KOPT-K1 (cell line): Measurements from ENCODE around the gene TOLLIP.

Experiments
- H3K27ac ChIP-seq: fragments of 200-600 bp; sonication (generic); 2 replicates; pipeline ENCODE4 v1.5.1; 2016; ENCODE audit warnings: antibody characterized with exemption, mild to moderate bottlenecking, low read depth, low read length; ENCODE audit not compliant: poor library complexity, severe bottlenecking
- H3K36me3 ChIP-seq: fragments of 200-600 bp; sonication (generic); 2 replicates; pipeline ENCODE4 v1.5.1; 2017; ENCODE audit warnings: antibody characterized with exemption, mild to moderate bottlenecking, low read length, moderate library complexity; ENCODE audit not compliant: insufficient read depth
- H3K9me3 ChIP-seq: fragments of 200-600 bp; sonication (generic); 2 replicates; pipeline ENCODE4 v1.5.1; 2017; ENCODE audit warnings: antibody characterized with exemption, low read length, mild to moderate bottlenecking; ENCODE audit not compliant: insufficient read depth, poor library complexity, severe bottlenecking

The TOLLIP gene

DNA sequence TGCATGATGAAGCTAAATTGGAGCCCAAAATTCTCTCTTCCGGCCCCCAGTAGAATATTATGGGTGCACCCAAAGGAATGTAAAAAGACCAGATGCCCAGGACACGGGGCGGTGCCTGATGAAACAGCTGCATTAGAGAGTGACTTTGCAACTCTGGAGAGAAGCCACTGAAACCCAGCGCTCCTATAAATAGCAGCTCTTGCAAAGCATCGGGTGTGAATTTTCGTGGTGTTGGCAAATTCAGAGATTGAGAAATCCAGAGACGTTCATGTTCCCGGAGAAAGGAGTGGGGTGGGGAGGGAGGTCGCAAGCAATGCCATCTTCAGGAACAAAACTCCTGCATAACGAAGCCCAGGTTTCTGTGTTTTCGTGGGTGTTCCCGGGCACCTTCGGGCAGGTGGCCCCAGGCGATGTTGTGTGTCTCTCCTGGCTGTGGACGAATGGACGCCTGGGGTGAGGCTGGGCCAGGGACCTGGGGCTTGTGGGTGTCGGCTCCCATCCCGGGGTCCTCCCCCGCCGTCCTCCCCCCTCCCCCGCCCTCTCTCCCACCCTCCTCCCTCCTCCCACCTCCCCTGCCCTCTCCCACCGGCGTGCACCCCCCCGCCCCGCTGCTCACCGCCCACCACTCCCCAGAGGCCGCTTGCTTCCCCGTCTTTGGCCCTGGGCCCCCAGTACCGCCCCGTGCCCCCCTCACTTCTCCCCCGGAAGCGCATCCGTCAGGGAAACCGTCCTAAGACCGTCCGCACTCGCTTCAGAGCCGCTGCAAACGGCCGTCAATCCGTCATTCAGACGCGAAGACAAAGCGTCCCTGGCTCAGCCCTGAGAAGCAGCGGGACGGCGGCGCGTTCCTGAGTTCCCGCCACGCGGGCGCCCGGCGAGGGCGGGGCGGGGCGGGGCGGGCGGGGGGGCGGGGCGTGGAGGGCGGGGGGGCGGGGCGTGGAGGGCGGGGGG lies 26.7 kb upstream of the TOLLIP start:
- Histone ChIP-seq H3K36me3 (no peaks in the 10 kb centered on the region), H3K27ac (peak overlapping the region; percentile 20), H3K9me3 (peaks cover 10% of the 10 kb centered on the region)

DNA sequence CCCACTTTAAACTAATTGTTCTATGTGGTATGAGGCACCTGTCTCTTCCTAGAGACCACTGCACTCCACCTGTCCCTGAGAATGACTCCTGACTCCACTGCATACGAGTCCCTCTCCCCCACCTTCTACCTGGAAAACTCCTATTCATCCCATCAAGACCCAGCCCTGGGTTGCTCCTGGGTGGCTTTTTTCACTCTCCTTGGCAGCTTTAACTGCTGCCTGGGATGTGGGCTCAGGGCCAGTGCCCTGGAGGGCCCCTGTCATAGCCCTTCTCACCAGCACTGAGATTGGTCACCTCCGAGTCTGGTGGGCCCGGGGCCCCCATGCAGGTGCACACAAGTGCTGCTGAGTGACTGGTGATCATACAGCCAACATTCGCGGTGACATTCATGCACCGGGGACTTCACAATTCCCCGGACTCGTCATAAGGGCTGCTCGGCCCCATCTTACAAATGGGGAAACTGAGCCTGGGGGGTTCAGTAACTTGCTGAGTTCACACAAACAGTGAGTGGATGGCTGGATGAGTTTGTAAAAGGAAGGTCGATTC lies 25.9 kb upstream of the TOLLIP start:
- Histone ChIP-seq H3K9me3 (peaks cover 10% of the 10 kb centered on the region), H3K36me3 (no peaks in the 10 kb centered on the region), H3K27ac (peak overlapping the region; percentile 20)

DNA sequence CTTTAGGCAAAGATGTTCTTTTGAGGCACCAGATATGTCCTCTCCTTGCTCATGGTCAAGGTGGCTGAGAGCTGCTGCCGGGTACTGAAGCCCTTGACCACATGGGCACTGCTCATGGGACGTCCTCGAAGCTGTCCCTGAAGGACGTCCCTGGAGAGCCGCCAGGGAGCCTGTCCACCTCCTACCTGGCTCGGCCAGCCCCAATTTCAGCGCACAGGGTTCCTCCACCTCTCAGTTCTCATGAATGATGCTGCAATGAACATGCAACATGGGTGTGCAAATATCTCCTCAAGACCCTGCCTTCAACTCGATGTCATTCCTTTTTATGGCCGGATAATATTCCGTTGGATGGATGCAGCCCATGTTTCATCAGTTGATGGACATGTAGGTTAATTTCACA lies 24.4 kb upstream of the TOLLIP start:
- Histone ChIP-seq H3K9me3 (peaks cover 14% of the 10 kb centered on the region), H3K27ac (no peak overlapping the region), H3K36me3 (no peaks in the 10 kb centered on the region)

DNA sequence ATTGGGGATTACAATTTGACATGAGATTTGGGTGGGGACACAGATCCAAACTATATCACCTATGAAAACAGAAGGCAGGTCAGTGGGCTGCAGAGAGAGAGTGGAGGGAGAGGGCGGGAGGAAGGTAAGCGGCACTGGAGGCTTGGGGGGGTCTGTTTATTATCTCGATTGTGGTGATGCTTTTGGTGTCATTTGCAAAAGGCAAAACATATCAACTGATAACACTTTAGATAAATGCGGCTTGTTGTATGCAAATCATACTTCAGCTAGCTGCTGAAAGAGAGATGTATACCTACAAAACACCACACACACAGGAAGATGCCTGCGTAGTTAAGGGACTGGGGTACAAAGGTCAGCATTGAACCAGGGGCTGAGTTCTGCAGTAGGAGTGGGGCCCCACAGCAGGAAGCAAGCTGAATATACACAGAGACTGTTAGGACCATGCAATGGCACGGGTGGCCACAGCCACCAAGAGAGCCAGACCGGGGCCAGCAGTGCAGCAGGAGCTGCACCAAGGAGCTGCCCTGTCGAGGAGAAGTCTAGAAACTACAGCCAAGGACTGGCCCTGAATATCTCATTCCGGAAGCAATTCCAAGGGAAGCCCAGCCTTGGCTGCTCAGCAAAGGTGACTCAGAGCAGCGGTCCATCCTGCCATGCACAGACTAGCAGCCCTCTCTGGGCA lies 23.8 kb upstream of the TOLLIP start:
- Histone ChIP-seq H3K27ac (no peak overlapping the region), H3K36me3 (no peaks in the 10 kb centered on the region), H3K9me3 (peaks cover 20% of the 10 kb centered on the region)

DNA sequence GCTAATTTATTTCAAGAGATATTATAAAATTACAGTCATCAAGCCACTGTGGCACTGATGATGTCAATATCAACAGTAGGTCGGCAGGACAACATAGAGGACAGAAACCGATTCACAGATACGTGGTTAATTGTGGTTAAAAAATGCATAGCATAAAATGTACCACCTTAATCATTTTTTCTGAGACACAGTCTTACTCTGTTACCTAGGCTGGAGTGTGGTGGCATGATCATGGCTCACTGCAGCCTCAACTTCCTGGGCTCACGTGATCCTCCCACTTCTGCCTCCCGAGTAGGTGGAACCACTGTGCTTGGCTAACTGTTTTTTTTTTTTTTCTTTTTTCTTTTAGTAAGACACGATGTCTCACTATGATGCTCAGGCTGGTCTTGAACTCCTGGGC lies 21.0 kb upstream of the TOLLIP start:
- H3K36me3 ChIP-seq: no peaks in the 10 kb centered on the region
- H3K27ac ChIP-seq: no peak overlapping the region
- H3K9me3 ChIP-seq: peaks cover 38% of the 10 kb centered on the region

DNA sequence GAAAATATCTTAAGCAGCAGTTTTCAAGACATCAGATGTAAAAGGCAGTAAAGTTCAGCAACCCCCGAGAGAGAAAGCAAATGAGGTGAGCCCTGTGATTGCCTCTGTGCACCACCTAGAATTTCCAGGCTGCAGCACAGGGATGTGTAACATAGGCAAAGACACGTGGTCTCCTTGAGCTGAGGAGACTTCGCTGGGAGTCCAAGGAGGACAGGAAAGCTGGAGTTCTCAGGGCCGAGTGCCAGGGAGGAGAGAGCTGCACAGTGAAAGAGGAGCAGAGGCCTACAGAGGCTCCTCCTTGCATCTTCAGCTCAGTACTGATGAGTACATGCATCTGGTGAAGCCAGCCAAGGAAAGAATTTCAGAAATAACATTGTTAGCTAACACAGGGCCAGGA lies 17.6 kb upstream of the TOLLIP start:
- peaks cover 28% of the 10 kb centered on the region for H3K9me3 ChIP-seq
- H3K27ac ChIP-seq: no peak overlapping the region
- H3K36me3 ChIP-seq: no peaks in the 10 kb centered on the region

DNA sequence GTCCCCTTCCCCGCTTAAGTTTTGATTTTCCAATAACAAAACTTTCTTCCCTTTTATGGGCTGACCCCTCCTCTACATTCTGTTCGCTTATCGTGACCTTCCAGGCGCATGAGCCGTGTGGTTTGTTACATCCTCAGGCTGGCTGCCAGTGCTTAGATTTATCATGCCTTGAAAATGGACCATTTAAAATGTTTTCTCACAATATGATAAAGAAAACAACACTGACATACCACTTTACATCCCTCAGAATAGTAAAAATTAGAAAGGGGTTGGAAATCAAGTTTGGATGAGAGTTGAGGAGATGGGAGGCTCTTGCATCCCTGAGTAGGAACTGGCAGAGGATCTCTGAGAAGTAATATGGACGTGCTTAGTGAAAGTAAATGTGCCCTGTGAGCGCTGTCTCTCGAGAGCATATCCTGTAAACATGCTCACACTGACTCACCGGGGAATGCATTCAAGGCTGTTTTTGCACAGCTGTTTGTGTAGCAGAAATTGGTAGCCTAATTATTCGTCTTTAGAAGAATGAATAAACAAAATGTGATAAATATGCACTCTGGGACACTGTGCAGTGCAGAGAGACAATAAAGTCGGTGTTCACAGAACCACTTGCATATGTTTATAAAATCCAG lies 17.1 kb upstream of the TOLLIP start:
- H3K9me3 ChIP-seq: peaks cover 28% of the 10 kb centered on the region
- no peak overlapping the region for H3K27ac ChIP-seq
- H3K36me3 ChIP-seq: no peaks in the 10 kb centered on the region

DNA sequence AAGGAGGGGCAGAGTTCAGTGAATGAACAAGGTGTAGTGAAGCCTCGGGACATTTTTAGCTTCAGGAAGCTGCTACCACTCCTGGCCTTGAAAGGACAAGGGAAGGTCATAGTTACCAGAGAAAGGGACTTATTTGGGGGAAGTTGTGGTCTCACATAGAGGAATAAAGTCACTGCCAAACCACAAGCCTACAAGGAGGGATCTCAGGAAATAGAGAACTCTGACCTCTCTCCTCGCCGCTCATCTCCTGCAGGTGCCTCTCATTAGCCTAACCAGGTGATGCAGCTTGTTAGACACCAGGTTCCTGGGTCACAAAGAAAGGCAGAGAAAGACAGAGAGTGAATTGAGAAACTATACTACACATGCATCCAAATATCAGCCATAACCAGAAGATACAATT lies 14.3 kb upstream of the TOLLIP start:
- no peak overlapping the region for H3K27ac ChIP-seq
- peaks cover 33% of the 10 kb centered on the region for H3K9me3 ChIP-seq
- H3K36me3 ChIP-seq: no peaks in the 10 kb centered on the region

DNA sequence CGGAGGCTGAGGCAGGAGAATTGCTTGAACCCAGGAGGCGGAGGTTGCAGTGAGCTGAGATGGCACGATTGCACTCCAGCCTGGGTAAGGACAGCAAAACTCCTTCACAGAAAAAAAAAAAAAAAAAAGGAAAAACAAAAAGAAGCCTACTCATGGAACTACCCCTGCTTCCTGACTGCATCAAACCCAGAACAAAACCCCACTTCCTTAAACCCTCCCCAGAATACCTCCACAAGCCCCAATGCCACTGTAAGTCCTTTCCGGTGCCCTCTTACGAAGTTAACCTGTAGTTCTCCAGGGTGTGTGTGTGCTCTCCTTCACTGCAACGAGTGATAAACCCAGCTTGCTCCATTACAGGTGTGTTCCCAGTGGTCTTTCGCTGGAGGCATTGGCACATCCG lies 8.6 kb upstream of the TOLLIP start:
- Histone ChIP-seq H3K9me3 (peaks cover 11% of the 10 kb centered on the region), H3K27ac (no peak overlapping the region), H3K36me3 (no peaks in the 10 kb centered on the region)

DNA sequence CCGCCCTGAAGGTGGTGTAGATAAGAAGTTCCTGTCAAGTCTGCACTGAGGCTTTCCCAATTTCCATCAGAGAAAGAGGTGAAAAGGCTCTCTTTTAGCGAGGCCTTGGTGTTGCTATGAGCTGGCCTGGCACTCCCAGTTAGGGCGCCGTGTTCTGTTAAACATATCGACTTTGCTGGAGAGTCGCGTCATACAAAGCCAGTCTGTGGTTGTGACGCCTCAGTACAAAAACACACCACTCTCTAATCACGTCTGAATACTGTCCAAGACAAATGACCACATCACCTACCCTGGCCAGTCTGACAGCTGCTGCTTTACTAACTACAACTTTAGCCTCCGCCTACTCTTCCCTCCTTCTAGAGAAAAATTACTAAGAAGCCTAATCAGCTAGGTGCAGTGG lies 8.0 kb upstream of the TOLLIP start:
- no peaks in the 10 kb centered on the region for H3K36me3 ChIP-seq
- no peak overlapping the region for H3K27ac ChIP-seq
- peaks cover 12% of the 10 kb centered on the region for H3K9me3 ChIP-seq

DNA sequence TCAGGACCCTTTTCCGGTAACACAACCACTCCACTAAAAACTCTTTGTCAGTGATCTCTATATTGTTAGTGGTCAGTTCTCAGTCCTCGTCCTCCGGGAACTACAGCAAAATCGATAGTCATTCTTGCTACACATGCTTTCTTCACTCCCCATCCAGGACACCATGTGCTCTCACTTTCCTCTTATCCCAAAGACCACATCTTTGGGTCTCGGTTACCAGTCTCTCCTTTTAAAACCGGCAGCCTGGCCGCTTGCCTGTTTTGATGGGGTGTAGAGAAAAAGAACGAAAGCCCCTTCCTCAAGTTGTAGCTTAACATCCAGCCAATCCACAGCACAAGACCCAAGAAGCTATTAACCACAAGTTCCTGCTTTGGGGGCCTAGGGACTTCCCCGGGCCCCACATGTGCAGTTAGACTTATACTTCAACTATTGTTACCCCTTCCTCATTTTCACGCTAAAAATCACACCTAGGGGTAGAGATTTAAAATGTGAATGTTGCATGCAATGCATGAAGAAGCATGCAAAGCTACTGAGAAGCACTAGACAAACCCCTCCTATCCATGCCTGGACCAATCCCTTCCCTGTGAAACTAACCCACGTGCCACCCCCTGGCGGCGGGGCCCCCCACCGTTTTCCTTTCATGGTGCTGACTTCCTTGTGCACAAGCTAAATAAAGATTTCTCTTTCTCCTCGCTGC lies 1.5 kb upstream of the TOLLIP start:
- Histone ChIP-seq H3K27ac (peak overlapping the region; percentile 89), H3K9me3 (peaks cover 13% of the 10 kb centered on the region), H3K36me3 (no peaks in the 10 kb centered on the region)

DNA sequence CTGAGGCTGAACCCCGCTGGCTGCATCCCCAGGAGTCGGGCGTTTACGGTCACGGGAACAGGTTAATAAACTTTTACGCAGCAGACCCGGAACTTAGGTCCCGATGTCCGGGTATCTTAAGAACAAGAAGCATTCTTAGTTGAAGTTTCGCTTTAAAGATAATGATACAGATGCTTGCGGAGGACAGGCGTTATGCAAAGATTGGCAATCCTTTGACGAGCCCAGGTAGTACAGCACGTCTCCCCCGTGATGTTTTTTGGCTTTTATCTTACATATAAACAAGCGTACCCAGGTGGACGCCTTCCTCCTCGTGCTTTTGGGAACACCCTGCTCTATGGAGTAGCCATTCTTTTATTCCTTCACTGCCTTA lies 871 bp upstream of the TOLLIP start:
- H3K9me3 ChIP-seq: peaks cover 13% of the 10 kb centered on the region
- H3K27ac ChIP-seq: peak overlapping the region; percentile 89
- peaks cover 5% of the 10 kb centered on the region; the same call in 1 of the 2 replicates for H3K36me3 ChIP-seq

DNA sequence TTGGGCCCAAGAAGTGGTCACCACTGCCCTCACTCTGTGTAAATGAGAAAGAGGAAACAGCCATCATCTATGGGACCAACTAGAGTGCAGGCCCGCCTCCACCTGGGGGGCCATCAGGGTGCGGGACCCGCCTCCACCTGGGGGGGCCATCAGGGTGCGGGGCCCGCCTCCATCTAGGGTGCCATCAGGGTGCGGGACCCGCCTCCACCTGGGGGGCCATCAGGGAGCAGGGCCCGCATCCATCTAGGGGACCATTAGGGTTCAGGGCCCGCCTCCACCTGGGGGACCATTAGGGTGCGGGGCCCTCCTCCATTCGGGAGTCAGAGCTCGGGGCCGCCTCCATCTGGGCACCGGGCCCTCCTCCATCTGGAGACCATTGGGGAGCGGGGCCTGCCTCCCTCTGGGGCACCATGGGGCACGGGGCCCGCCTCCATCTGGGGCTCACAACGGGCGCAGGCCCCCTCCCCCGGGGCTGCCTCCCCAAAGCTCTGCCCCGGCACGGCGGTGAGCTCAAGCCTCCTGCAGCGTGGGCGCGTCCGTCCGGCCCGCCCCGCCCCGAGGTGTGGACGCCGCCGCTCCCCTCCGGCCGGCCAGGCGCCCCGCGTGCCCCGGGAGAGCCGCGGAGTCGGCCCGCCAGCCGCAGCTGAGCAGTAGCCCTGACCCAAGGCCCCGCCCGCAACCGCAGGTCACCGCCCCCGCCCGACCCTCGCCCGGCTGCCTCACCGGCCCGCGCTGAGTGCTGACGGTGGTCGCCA lies 512 bp downstream of the TOLLIP start:
- Histone ChIP-seq H3K36me3 (peaks cover 11% of the 10 kb centered on the region; the same call in 1 of the 2 replicates), H3K9me3 (peaks cover 13% of the 10 kb centered on the region), H3K27ac (peak overlapping the region; percentile 89)
